GM23338 (cell line): ENCODE data around the gene GRIN3A. TPM values are rescaled to one million over a fixed set of nuclear protein-coding genes. Genes with fewer than 3 reads are reported as not detected.
A peak's percentile ranks its signal among the peaks of the same experiment; 100 is the strongest.

Experiments
- ATAC-seq: fragments of 200-7000 bp; cut with Tn5 transposase; 3 replicates; pipeline ENCODE4 v1.9.1; 2020
- DNase-seq: peaks from one replicate; pipeline ENCODE4 v3.0.0-alpha.2; 2015; ENCODE audit warnings: low spot score
- H2AFZ ChIP-seq: fragments of 200-600 bp; sonication (generic); 2 replicates; pipeline ENCODE4 v1.8.0; 2016; ENCODE audit warnings: antibody characterized with exemption, mild to moderate bottlenecking, moderate library complexity
- H3F3A ChIP-seq: fragments of 200-600 bp; sonication (generic); replicated peaks from 2 replicates; pipeline ENCODE4 v1.8.0; 2017; ENCODE audit warnings: antibody characterized with exemption, mixed run types, low read depth
- H3K27ac ChIP-seq: fragments of 200-600 bp; sonication (generic); 2 replicates; pipeline ENCODE4 v1.6.1; 2016; ENCODE audit warnings: low read depth
- H3K27me3 ChIP-seq: fragments of 200-600 bp; sonication (generic); 2 replicates; pipeline ENCODE4 v1.8.0; 2016; ENCODE audit warnings: mild to moderate bottlenecking, mixed run types, moderate library complexity; ENCODE audit not compliant: insufficient read depth
- H3K36me3 ChIP-seq: fragments of 200-600 bp; sonication (generic); 2 replicates; pipeline ENCODE4 v1.8.0; 2016; ENCODE audit warnings: mild to moderate bottlenecking; ENCODE audit not compliant: insufficient read depth
- H3K4me1 ChIP-seq: fragments of 200-600 bp; sonication (generic); 2 replicates; pipeline ENCODE4 v1.8.0; 2016; ENCODE audit warnings: mild to moderate bottlenecking, moderate library complexity; ENCODE audit not compliant: insufficient read depth
- H3K4me2 ChIP-seq: fragments of 200-600 bp; sonication (generic); 2 replicates; pipeline ENCODE4 v1.7.1; 2017; ENCODE audit warnings: mixed run types
- H3K4me3 ChIP-seq: fragments of 200-600 bp; sonication (generic); 2 replicates; pipeline ENCODE4 v1.6.1; 2016; ENCODE audit warnings: mixed run types
- H3K79me2 ChIP-seq: fragments of 200-600 bp; sonication (generic); replicated peaks from 2 replicates; pipeline ENCODE4 v1.8.0; 2017; ENCODE audit warnings: mild to moderate bottlenecking; ENCODE audit not compliant: insufficient read depth
- H3K9me2 ChIP-seq: fragments of 200-600 bp; sonication (generic); 2 replicates; pipeline ENCODE4 v1.8.0; 2017; ENCODE audit not compliant: insufficient read depth
- H4K20me1 ChIP-seq: fragments of 200-600 bp; sonication (generic); replicated peaks from 2 replicates; pipeline ENCODE4 v1.8.0; 2017; ENCODE audit warnings: mild to moderate bottlenecking; ENCODE audit not compliant: insufficient read depth
- H3K27ac Mint-ChIP-seq: 2 replicates; pipeline ENCODE4 v1.8.0; 2020; ENCODE audit warnings: inconsistent platforms, mild to moderate bottlenecking, moderate library complexity, mixed read lengths
- H3K27me3 Mint-ChIP-seq: 3 replicates; pipeline ENCODE4 v1.8.0; 2022; ENCODE audit warnings: low read depth, mild to moderate bottlenecking, moderate library complexity, mixed read lengths, inconsistent platforms; ENCODE audit not compliant: insufficient read depth, poor library complexity
- H3K36me3 Mint-ChIP-seq: 3 replicates; pipeline ENCODE4 v1.8.0; 2021; ENCODE audit warnings: low read depth, mild to moderate bottlenecking, inconsistent platforms, moderate library complexity, mixed read lengths
- H3K4me1 Mint-ChIP-seq: 3 replicates; pipeline ENCODE4 v1.8.0; 2020; ENCODE audit warnings: mild to moderate bottlenecking, inconsistent platforms, mixed read lengths
- H3K4me3 Mint-ChIP-seq: 3 replicates; pipeline ENCODE4 v1.8.0; 2021; ENCODE audit warnings: moderate library complexity, mild to moderate bottlenecking, inconsistent platforms, mixed read lengths
- H3K9me3 Mint-ChIP-seq: 3 replicates; pipeline ENCODE4 v1.8.0; 2020; ENCODE audit warnings: moderate library complexity, mild to moderate bottlenecking, inconsistent platforms, mixed read lengths
- CREB1 ChIP-seq: fragments of 250-450 bp; sonication (Bioruptor Pico); IDR thresholded peaks from 2 replicates; pipeline ENCODE4 v1.5.0; 2020; ENCODE audit warnings: low read depth, mild to moderate bottlenecking, moderate library complexity
- ETS1 ChIP-seq: IDR thresholded peaks from 2 replicates; pipeline ENCODE4 v1.6.1; 2016; ENCODE audit warnings: antibody characterized with exemption
- EZH2 ChIP-seq: fragments of 200-600 bp; sonication (generic); IDR thresholded peaks from one replicate; pipeline ENCODE4 v1.8.0; 2017; ENCODE audit warnings: antibody characterized with exemption, mild to moderate bottlenecking, low read depth; ENCODE audit not compliant: unreplicated experiment
- JUNB ChIP-seq: IDR thresholded peaks from one replicate; pipeline ENCODE4 v1.6.1; 2016; ENCODE audit warnings: antibody characterized with exemption; ENCODE audit not compliant: unreplicated experiment
- POLR2AphosphoS5 ChIP-seq: IDR thresholded peaks from 2 replicates; pipeline ENCODE4 v1.6.1; 2016; ENCODE audit warnings: antibody characterized with exemption, low read depth
- ZNF462 ChIP-seq: fragments of 250-450 bp; sonication (Bioruptor Pico); IDR thresholded peaks from 2 replicates; pipeline ENCODE4 v1.5.0; 2020; ENCODE audit warnings: mild to moderate bottlenecking, moderate library complexity
- polyA plus RNA-seq: library from polyadenylated mRNA; unstranded; fragments of >200 nt; fragmentation: Nextera tagmentation; extraction: Ambion mirVana; gene quantifications from 2 replicates; pipeline ENCODE4 v1.2.1, GENCODE V29; 2016
- total RNA-seq: library from RNA; depleted of rRNA; stranded (reverse); fragments of >200 nt; shearing (Covaris generic); gene quantifications from 2 replicates; pipeline ENCODE4 v1.2.3, GENCODE V29; 2014

The GRIN3A gene
- total and polyA plus RNA-seq, 2 experiments from 2014 or later, result 0.03 to 0.05 TPM

- Histone ChIP-seq H3F3A (no peaks in the 10 kb centered on the region), H3K9me2 (no peaks in the 10 kb centered on the region), H3K27ac (peak within 1 kb of the TSS; percentile 85; the same call in 1 of the 2 replicates), H2AFZ (peak within 1 kb of the TSS; percentile 86), H3K79me2 (peaks cover 48% of the 10 kb centered on the region), H3K36me3 (no peaks in the 10 kb centered on the region), H3K27me3 (no peaks in the 10 kb centered on the region), H3K4me3 (peak within 1 kb of the TSS; percentile 83), H3K4me1 (peaks cover 9% of the 10 kb centered on the region), H4K20me1 (peaks cover 18% of the 10 kb centered on the region), H3K4me2 (peak within 1 kb of the TSS; percentile 96)
- ATAC-seq (peak; percentile 94), DNase-seq (peak; percentile 100)
- H3K9me3 Mint-ChIP-seq, result no peaks in the 10 kb centered on the region
- peak within 1 kb of the TSS; percentile 99 for H3K27ac Mint-ChIP-seq
- peaks cover 9% of the 10 kb centered on the region for H3K4me1 Mint-ChIP-seq
- peak; percentile 92 for TF ChIP-seq CREB1 (CRISPR knock-in tag)
- TF ChIP-seq ETS1, result peak; percentile 80
- TF ChIP-seq POLR2AphosphoS5, result peak; percentile 54
- no peak for TF ChIP-seq JUNB
- no peak for TF ChIP-seq EZH2
- no peak for TF ChIP-seq ZNF462 (CRISPR knock-in tag)
- H3K27me3 Mint-ChIP-seq, result peaks cover 7% of the 10 kb centered on the region
- peaks cover 7% of the 10 kb centered on the region; the same call in 2 of the 3 replicates for H3K36me3 Mint-ChIP-seq
- H3K4me3 Mint-ChIP-seq, result peak within 1 kb of the TSS; percentile 85
These were observed 204.9 kb downstream of the GRIN3A start, which contains the start of gene RNF20 for GRCh38 chr9:101533334-101534204. Gene RNF20 (plus strand): TSS chr9:101533853. CDS start chr9:101535424, 1,571 bp downstream.
